Gastroesophageal sphincter (tissue), 4 donors: ENCODE data around the gene ZSCAN2. TPM values are rescaled to one million over a fixed set of nuclear protein-coding genes. Genes with fewer than 3 reads are reported as not detected.
A peak's percentile ranks its signal among the peaks of the same experiment; 100 is the strongest.

ENCODE experiments used
- ATAC-seq: fragments of 150-250 bp; one replicate; pipeline ENCODE4 v1.9.1; 2016; ENCODE audit warnings: mild to moderate bottlenecking, moderate library complexity
- H3K27ac ChIP-seq, 4 donors: fragments of 200-600 bp; sonication (generic) in 3 of 4; 1 replicate in 3 of 4; 2 replicates in 1 of 4; pipeline ENCODE4 v1.5.1; 2016 to 2019
- H3K27me3 ChIP-seq: fragments of 200-600 bp; sonication (generic); one replicate; pipeline ENCODE4 v1.5.1; 2019
- H3K36me3 ChIP-seq, 2 donors: fragments of 200-600 bp; sonication (generic); one replicate each; pipeline ENCODE4 v1.5.1; 2019; ENCODE audit warnings: control low read depth in 1 of 2
- H3K4me1 ChIP-seq, 3 donors: fragments of 200-600 bp; sonication (generic); 1 replicate in 2 of 3; 2 replicates in 1 of 3; pipeline ENCODE4 v1.5.1; 2016 to 2019; ENCODE audit warnings: control low read depth in 2 of 3
- H3K4me3 ChIP-seq, 2 donors: fragments of 200-600 bp; sonication (generic); one replicate each; pipeline ENCODE4 v1.5.1; 2019; ENCODE audit warnings: mild to moderate bottlenecking in 1 of 2, moderate library complexity in 1 of 2
- H3K9me3 ChIP-seq, 3 donors: fragments of 200-600 bp; sonication (generic); one replicate each; pipeline ENCODE4 v1.5.1; 2017 to 2019; ENCODE audit warnings: control low read depth in 2 of 3
- EP300 ChIP-seq: sonication (generic); formaldehyde crosslinking; IDR thresholded peaks from one replicate; pipeline ENCODE4 v1.6.1; 2017; ENCODE audit warnings: antibody characterized with exemption, mild to moderate bottlenecking
- POLR2A ChIP-seq, 2 donors: fragments of 450-650 bp; IDR thresholded peaks; one replicate each; pipeline ENCODE4 v1.6.1; 2017; ENCODE audit warnings: antibody characterized with exemption in 2 of 2, mild to moderate bottlenecking in 2 of 2, moderate library complexity in 1 of 2
- POLR2AphosphoS5 ChIP-seq: sonication (generic); formaldehyde crosslinking; IDR thresholded peaks from one replicate; pipeline ENCODE4 v1.6.1; 2017; ENCODE audit warnings: antibody characterized with exemption
- WGBS, 2 donors: methylation state at CpG; one replicate each; pipeline ENCODE4 v1.1.5; 2018; ENCODE audit warnings: low coverage in 1 of 2; 5-methylcytosine and 5-hydroxymethylcytosine counted together
- total RNA-seq, 4 donors: library from RNA; depleted of rRNA; stranded (reverse); fragments of >200 nt; gene quantifications; one replicate each; pipeline ENCODE4 v1.1.0, GENCODE V29; 2016
- TF ChIP-seq, protein P1 (sequence below), 4 experiments: fragments of 200-600 bp in 2 of 4; fragments of 450-650 bp in 2 of 4; sonication (generic) in 1 of 4; IDR thresholded peaks; one replicate each; pipeline ENCODE4 v1.5.1; 2017 to 2019; ENCODE audit warnings: antibody characterized with exemption in 4 of 4, mild to moderate bottlenecking in 2 of 4, moderate library complexity in 2 of 4

ZSCAN2 gene
- total RNA-seq, 4 donors from 2014 or later, result 3.5 to 13.8 (median 7.1) TPM

DNA sequence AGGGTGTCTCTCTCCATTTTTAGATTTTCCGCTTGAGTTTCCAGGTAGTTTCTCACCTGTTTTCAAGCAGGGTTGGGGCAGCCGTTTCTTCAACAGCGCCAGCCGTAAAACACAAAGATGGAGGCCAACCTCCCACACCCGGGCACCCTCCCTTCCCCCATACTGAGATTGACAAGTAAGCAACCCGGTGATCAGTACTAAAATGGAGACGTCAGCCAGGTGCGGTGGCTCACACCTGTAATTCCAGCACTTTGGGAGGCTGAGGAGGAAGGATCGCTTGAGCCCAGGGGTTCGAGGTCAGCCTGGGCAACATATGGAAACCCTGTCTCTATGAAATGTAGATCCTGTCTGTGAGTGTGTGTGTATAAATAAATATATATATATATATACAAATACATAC is 903 bp upstream of the ZSCAN2 start:
- peak overlapping the region in 1 of 2 donors; percentile 90 for H3K4me3 ChIP-seq
- WGBS, 2 donors, result 44 to 49% methylated on average over 5 of the region's 10 CpGs
- no peak for TF ChIP-seq POLR2AphosphoS5
- no peak for TF ChIP-seq POLR2A (IDR thresholded peaks at IDR 0.05)
- TF ChIP-seq, protein P1, sequence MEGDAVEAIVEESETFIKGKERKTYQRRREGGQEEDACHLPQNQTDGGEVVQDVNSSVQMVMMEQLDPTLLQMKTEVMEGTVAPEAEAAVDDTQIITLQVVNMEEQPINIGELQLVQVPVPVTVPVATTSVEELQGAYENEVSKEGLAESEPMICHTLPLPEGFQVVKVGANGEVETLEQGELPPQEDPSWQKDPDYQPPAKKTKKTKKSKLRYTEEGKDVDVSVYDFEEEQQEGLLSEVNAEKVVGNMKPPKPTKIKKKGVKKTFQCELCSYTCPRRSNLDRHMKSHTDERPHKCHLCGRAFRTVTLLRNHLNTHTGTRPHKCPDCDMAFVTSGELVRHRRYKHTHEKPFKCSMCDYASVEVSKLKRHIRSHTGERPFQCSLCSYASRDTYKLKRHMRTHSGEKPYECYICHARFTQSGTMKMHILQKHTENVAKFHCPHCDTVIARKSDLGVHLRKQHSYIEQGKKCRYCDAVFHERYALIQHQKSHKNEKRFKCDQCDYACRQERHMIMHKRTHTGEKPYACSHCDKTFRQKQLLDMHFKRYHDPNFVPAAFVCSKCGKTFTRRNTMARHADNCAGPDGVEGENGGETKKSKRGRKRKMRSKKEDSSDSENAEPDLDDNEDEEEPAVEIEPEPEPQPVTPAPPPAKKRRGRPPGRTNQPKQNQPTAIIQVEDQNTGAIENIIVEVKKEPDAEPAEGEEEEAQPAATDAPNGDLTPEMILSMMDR (IDR thresholded peaks at IDR 0.05), result no peak
- no peak for TF ChIP-seq EP300
- H3K36me3 ChIP-seq, result peaks cover 0 to 13% of the 10 kb centered on the region in 2 donors
- H3K9me3 ChIP-seq, result no peaks in the 10 kb centered on the region
- H3K27me3 ChIP-seq, result no peaks in the 10 kb centered on the region
- H3K27ac ChIP-seq, result peak overlapping the region in 2 of 4 donors; percentile 78 to 80
- peaks cover 0 to 25% (median 2%) of the 10 kb centered on the region in 3 donors for H3K4me1 ChIP-seq
- no peak for ATAC-seq

DNA sequence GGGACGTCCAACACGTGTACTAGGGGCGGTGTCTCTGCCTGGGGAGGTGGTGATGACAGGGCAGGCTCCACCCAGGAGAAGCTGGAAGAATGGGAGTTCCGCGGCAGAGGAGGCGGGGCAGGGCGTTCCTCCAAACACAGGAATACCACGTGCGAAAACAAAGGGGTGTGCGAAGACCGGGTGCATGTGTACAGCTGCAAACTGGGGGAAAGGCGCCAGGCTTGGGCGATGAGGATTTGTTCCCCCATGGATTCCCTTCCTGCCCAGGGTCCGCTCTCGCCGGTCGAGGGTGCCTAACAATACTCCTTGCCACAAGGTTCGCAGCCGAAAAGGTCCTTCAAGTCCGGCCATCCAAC is 500 bp upstream of the ZSCAN2 start:
- Histone ChIP-seq H3K4me1 (peaks cover 0 to 27% (median 2%) of the 10 kb centered on the region in 3 donors), H3K4me3 (peak overlapping the region; percentile 85 to 90), H3K9me3 (no peaks in the 10 kb centered on the region), H3K36me3 (peaks cover 0 to 17% of the 10 kb centered on the region in 2 donors), H3K27ac (peak overlapping the region in 3 of 4 donors; percentile 78 to 84 (median 80)), H3K27me3 (no peaks in the 10 kb centered on the region)
- TF ChIP-seq POLR2A (IDR thresholded peaks at IDR 0.05) (no peak), POLR2AphosphoS5 (no peak), EP300 (no peak)
- TF ChIP-seq, protein P1 (IDR thresholded peaks at IDR 0.05), result no peak
- 0% methylated on average over 8 to 13 of the region's 20 CpGs for WGBS, 2 donors
- ATAC-seq, result peak; percentile 89

DNA sequence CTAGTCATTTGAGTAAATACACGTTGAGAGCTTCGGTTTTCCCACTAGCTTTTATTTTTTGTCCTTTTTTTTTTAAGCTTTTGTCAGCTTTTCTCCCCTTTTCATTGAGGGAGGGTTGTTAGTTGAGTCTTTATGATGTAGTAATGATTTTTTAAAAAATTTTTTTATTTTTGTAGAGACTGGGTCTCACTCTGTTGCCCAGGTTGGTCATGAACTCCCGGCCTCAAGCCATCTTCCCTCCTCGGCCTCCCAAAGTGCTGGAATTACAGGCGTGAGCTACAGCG is 688 bp downstream of the ZSCAN2 start:
- no peak for TF ChIP-seq POLR2A (IDR thresholded peaks at IDR 0.05)
- no peak for TF ChIP-seq POLR2AphosphoS5
- TF ChIP-seq, protein P1 (IDR thresholded peaks at IDR 0.05), result no peak
- no peak for TF ChIP-seq EP300
- no peaks in the 10 kb centered on the region for H3K9me3 ChIP-seq
- H3K4me1 ChIP-seq, result peaks cover 0 to 30% (median 2%) of the 10 kb centered on the region in 3 donors
- no peaks in the 10 kb centered on the region for H3K27me3 ChIP-seq
- peak overlapping the region; percentile 85 to 90 for H3K4me3 ChIP-seq
- H3K36me3 ChIP-seq, result peaks cover 0 to 27% of the 10 kb centered on the region in 2 donors
- H3K27ac ChIP-seq, result peak overlapping the region in 1 of 4 donors; percentile 78
- WGBS, 2 donors, result 2 to 9% methylated on average over 6 of the region's 6 CpGs
- no peak for ATAC-seq

DNA sequence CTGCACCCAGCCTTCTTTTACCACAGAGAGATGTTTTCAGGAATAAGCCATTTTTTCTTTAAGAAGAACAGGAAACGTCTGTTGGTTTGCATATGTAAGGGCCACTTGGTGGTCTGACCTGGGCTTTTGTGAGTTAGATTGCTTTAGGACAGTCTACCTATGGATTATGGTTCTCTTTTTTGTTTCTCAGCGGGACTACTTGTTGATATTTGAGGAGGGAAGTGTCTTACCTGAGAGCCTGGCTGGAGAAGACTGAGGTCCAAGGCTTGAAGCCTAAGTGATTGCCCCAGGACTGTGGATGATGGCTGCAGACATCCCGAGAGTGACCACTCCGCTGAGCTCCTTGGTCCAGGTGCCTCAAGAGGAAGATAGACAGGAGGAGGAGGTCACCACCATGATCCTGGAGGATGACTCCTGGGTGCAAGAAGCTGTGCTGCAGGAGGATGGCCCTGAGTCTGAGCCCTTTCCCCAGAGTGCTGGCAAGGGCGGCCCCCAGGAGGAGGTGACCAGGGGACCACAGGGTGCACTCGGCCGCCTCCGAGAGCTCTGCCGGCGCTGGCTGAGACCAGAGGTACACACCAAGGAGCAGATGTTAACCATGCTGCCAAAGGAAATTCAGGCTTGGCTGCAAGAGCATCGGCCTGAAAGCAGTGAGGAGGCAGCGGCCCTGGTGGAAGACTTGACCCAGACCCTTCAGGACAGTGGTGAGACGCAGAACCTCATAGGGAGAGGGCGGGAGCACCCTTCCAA is 3.0 kb downstream of the ZSCAN2 start:
- no peaks in the 10 kb centered on the region for H3K9me3 ChIP-seq
- no peak for ATAC-seq
- no peak overlapping the region for H3K27ac ChIP-seq
- WGBS, 2 donors, result 71 to 94% methylated on average over 2 to 6 of the region's 14 CpGs
- no peak overlapping the region for H3K4me3 ChIP-seq
- no peaks in the 10 kb centered on the region for H3K27me3 ChIP-seq
- H3K4me1 ChIP-seq, result peaks cover 0 to 30% (median 2%) of the 10 kb centered on the region in 3 donors
- H3K36me3 ChIP-seq, result peaks cover 0 to 46% of the 10 kb centered on the region in 2 donors
- TF ChIP-seq EP300 (no peak), POLR2A (IDR thresholded peaks at IDR 0.05) (no peak), POLR2AphosphoS5 (no peak)
- TF ChIP-seq, protein P1 (IDR thresholded peaks at IDR 0.05), result no peak
